Mammary epithelial cell (primary cell): ENCODE measurements around the gene COL11A2.

Experiments used
- EZH2 ChIP-seq: IDR thresholded peaks from 2 replicates; pipeline ENCODE4 v1.6.1; 2012; ENCODE audit warnings: low read length, inconsistent platforms, borderline replicate concordance
- TF ChIP-seq, protein P1 (sequence below), 2 donors: IDR thresholded peaks in 1 of 2; conservative IDR thresholded peaks in 1 of 2; 2 replicates each; pipeline ENCODE4 v1.5.1; 2011 to 2012; ENCODE audit warnings: inconsistent platforms in 2 of 2, low read length in 2 of 2, mild to moderate bottlenecking in 2 of 2, control low read depth in 1 of 2, low read depth in 1 of 2; ENCODE audit not compliant: insufficient read depth in 1 of 2; ENCODE audit errors: extremely low read depth in 1 of 2

DNA sequence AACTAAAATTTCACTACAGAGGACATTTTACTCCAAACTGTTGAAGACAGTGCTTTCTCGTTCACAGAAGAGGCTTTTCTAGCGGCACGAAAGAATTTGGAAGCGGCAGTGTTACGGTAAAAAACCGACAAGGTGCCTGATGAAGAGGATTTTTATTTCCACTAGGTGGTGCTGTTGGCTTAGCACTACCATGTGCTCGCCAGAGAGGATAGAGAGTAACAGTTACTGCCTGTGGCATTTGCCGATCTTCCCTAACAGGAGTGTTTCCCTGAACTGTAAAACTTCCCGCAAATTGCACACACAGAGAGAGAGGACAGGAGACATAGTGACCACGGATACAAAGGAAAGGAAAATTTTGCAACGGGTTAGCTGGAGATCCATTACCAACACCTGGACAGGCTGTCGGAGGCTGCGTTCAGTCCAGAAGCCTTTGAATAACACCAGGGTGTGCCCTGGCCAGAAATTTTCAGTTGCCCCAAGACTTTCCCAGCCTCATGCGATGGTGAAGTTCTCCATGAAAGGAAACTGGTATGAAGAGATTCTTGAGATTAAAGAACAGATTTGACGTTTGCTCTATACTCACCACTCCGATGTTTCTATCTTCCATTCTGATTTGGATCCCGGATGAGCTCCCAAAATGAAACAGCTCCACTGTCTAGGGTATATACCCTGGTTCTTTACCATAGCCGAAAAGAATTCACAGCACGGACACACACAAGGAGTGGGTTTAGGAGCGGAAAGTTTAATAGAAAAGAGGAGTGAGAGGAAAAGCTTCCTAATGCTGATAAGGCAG lies 68.3 kb downstream of the COL11A2 start:
- TF ChIP-seq, protein P1, sequence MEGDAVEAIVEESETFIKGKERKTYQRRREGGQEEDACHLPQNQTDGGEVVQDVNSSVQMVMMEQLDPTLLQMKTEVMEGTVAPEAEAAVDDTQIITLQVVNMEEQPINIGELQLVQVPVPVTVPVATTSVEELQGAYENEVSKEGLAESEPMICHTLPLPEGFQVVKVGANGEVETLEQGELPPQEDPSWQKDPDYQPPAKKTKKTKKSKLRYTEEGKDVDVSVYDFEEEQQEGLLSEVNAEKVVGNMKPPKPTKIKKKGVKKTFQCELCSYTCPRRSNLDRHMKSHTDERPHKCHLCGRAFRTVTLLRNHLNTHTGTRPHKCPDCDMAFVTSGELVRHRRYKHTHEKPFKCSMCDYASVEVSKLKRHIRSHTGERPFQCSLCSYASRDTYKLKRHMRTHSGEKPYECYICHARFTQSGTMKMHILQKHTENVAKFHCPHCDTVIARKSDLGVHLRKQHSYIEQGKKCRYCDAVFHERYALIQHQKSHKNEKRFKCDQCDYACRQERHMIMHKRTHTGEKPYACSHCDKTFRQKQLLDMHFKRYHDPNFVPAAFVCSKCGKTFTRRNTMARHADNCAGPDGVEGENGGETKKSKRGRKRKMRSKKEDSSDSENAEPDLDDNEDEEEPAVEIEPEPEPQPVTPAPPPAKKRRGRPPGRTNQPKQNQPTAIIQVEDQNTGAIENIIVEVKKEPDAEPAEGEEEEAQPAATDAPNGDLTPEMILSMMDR (conservative IDR thresholded peaks at IDR 0.05 in 1 of 2, IDR thresholded peaks at IDR 0.05 in 1 of 2; ENCODE audit: extremely low read depth in 1 of 2, insufficient read depth in 1 of 2, low read depth in 1 of 2, low read length in 2 of 2) = peak; percentile 49 to 53
- TF ChIP-seq EZH2 = no peak
